ENCODE measurements around the gene ERP44. TPM values are rescaled to one million over a fixed set of nuclear protein-coding genes. Genes with fewer than 3 reads are reported as not detected.
A peak's percentile ranks its signal among the peaks of the same experiment; 100 is the strongest.
"Not testable (repeated sequence)": the region's sequence is repeated elsewhere in the genome, so short reads cannot be mapped to it uniquely, and the experiment has no call there.

The ERP44 gene
- polyA plus RNA-seq (2013, experiment 1 of 2; ENCODE audit: insufficient read length), result 18.1 TPM
- polyA plus RNA-seq (2013, experiment 2 of 2; ENCODE audit: insufficient read length), result 19.0 TPM

DNA sequence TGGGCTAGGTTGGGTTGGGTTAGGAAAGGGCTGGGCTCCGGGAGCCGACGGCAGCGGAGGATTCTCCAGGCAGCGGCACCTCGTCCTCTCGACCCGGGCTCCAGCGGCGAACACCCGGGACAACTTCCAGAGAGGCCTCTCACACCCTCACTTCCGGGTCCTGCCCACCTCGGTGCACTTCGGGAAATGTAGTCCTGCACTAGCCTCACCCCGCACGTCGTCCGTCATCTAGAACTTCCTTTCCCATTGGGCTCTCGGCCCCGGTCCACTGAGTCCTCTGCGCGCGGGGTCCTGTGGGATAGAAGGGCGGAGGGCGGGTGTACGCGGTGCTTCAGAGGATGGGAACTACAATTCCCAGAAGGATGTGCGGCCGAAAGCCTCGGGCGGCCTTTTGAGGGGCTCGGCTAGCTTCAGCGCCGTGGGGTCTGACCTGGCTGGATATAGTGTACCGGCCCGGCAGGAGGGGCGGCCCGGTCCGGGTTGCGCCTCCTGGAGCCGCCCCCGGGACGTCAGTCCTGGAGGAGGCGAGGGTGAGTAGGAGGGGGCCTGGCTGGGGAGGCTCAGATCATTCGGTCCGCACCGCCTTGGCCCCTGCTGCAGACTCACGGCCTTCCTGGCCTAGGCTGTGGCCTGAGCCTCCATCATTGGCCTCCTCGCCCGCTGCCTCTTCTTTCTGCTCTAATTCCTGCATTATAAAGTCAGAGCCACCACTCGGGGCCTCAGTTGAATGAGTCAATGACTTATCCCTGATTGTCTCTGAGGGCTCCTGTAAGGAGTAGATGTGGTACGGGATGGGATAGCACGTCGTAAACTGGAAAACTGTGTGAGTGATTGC lies at the start of gene ERP44, which contains the start of gene INVS:
Gene ERP44 (minus strand): TSS at position 114 of the 835 bp plus-strand sequence. CDS start 160 bp downstream, outside the sequence.
Gene INVS (plus strand): TSS at position 357 of the 835 bp plus-strand sequence. CDS start 5,279 bp downstream, outside the sequence.
- DNase-seq, result peak; percentile 100

DNA sequence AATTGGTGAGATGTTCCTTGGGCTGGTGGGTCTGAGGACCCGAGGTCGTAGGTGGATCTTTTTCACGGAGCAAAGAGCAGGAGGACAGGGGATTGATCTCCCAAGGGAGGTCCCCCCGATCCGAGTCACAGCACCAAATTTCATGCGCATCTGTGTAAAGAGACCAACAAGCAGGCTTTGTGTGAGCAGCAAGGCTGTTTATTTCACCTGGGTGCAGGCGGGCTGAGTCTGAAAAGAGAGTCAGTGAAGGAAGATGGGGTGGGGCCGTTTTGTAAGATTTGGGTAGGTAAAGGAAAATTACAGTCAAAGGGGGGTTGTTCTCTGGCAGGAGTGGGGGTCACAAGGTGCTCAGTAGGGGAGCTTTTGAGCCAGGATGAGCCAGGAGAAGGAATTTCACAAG lies 47.2 kb upstream of the ERP44 start:
- not testable (repeated sequence) for DNase-seq

DNA sequence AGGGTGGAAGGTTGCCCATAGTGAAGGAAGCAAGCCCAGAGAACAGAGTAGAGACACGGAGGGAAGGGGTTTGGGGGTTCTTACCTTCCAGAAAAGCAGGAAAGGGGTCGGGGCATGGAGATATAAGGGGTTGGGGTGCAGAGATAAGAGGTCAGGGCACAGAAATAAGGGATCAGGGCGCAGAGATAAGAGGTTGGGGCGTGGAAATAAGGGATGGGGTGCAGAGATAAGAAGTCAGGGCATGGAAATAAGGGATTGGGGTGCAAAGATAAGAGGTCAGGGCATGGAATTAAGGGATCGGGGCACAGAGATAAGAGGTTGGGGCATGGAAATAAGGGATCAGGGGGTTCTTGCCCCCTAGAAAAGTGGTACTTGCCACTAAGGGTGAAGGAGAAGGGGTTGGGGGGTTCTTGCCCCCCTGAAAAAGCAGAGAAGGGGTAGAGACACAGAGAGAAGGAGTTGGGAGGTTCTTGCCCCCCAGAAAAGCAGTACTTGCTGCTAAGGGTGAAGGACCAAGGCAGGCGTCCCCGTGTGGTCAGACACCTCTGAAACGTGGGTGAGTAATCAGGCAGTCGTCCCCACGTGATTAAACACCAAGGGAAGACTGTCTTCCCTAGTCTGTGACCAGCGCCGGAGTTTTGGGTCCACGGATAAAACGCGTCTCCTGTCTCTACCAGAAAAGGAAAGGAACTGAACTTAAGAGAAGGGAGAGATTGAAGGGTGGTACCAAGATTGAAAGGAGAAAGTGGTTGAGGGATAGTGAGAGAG lies 46.6 kb upstream of the ERP44 start:
- not testable (repeated sequence) for DNase-seq

DNA sequence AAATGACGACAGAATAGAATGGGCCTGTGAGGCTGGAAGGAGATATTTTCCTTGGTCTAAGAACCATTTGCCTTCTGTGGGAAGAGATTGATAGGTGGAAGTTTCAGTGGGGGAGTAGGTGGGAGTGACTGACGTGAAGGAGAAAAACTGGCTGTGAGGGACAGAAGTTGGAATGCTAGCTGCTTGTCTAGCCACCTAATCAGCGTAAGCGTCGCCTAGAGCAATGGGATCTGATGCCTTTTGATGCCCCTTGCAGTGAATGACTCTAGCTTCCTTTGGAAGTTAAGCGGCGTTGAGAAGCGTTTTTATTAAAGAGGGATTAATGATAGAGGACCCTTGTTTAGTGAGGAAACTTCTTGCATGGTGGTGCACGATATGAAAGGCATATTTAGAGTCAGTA lies 43.1 kb upstream of the ERP44 start:
- not testable (repeated sequence) for DNase-seq

DNA sequence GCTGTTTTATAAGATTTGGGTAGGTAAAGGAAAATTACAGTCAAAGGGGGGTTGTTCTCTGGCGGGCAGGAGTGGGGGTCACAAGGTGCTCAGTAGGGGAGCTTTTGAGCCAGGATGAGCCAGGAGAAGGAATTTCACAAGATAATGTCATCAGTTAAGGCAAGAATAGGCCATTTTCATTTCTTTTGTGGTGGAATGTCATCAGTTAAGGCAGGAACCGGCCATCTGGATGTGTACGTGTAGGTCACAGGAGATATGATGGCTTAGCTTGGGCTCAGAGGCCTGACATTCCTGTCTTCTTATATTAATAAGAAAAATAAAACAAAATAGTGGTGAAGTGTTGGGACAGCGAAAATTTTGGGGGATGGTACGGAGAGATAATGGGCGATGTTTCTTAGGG lies 41.5 kb upstream of the ERP44 start:
- not testable (repeated sequence) for DNase-seq

DNA sequence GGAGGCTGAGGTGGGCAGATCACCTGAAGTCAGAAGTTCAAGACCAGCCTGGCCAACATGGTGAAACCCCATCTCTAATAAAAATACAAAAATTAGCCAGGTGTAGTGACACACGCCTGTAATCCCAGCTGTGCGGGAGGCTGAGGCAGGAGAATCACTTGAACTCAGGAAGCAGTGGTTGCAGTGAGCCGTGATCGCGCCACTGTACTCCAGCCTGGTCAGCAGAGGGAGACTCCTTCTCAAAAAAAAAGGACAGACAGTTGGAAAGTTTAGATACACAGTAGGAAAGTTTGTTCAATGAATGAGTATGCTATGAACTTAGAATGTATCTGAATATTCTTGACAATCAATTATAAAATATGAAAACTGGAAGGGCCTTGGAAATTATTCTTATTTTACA lies 38.0 kb upstream of the ERP44 start:
- not testable (repeated sequence) for DNase-seq

DNA sequence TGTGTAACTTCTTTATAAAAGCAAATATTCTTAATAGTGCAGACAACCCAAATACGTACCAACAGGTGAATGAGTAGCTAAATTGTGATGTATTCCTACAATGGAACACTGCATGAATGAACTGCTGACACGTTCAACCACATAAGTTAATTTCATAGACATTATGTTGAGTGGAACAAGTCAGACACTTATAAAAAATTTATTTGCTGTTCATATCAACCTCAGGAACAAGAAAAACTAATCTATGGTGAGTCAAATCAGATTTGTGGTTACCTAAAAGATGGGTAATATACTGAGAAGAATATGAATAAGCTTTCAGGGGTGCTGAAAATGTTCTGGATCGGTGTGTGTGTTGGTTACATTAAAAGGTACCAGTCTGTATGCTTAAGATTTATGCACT lies 35.9 kb upstream of the ERP44 start:
- no peak for DNase-seq

DNA sequence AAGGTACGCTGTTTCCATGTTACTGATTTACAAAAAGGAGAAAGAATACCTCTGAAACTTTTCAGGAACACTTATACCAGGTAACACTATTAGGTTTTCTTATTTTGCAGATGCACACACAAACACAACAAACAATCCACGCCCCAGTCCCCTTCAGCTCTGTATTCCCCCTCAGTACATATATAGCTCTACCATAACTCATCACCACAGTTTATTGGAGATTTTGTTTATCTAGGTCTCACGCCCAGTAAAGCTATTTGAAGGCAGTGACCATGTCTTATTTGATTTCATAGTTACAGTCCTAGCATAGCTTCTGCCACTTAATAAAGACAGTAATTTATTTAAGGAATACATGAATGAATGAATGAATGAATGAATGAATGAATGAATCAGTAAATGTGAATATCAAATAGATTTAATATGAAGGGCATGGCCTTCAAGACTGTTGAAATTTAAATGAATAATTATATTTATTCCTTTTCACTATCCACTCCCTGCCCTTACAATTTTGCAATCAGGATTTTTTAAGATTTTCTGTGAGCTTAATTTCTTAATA lies 33.2 kb upstream of the ERP44 start:
- DNase-seq, result no peak

DNA sequence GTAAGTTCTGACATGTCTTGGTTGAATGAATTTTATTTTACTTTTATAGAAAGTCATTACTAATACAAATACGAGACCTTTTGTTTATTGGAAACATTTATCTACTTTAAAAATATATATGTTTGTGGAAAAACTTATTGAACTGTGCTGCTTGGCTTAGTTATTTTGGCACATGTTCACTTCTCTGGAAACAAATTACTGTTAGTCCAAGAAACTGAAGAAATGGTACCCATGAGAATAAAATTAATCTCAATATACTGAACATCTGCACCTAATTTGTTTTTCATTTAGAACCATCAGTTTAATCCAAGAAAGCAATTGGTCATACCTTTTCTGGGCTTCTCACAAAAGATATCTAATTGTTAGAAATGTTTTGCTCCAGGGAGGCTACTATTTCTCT lies 32.4 kb upstream of the ERP44 start:
- DNase-seq, result no peak

DNA sequence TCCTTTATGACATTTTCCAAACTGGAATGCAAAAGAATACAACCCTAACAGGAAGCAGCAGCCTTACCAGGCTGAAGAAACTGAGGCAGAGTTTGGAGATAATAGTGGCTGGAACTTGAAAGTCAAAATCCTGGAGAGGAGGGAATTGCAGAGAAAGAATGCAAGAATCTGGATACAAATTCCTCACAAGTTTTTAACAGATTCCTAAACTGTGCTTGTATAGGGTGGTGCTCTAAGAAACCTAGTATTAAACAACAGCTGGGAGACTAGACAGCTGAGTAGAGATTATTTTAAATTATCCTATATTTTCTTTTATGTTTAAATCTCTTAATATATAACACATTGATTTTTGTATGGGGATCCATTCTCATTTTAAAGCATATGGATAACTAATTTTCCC lies 31.0 kb upstream of the ERP44 start:
- peak; percentile 17 for DNase-seq

DNA sequence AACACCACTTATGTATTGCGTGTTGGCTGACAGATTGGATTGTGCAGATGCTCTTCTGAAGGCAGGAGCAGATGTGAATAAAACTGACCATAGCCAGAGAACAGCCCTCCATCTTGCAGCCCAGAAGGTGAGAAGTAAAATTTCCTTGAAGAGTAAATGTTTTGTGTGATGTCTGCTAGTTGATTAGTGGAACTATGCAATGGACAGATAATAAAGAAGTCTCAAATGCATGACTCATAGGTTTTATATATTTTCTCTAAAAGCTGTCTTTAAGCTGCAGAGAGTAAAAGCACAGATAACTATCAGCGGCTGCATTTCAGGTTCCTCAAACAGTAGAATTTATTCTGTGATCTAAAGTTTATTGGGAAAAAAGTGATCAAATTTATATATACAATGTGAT lies 27.6 kb upstream of the ERP44 start:
- no peak for DNase-seq

DNA sequence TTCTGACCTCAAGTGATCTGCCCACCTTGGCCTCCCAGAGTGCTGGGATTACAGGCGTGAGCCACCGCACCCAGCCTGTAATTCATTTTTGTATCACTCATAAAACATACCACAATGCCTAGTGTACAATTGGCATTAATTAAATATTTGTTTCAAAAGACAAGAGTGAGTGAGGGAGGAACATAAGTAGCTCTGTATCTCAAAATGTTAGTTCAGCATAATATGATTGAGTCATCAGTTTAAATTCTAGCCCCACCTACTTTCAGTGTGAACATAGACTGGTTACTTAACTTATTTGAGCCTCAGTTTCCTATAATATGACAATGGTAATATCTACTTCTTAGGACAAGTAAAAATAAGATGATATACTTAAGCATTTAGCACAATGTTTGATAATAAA lies 27.1 kb upstream of the ERP44 start:
- DNase-seq, result no peak

DNA sequence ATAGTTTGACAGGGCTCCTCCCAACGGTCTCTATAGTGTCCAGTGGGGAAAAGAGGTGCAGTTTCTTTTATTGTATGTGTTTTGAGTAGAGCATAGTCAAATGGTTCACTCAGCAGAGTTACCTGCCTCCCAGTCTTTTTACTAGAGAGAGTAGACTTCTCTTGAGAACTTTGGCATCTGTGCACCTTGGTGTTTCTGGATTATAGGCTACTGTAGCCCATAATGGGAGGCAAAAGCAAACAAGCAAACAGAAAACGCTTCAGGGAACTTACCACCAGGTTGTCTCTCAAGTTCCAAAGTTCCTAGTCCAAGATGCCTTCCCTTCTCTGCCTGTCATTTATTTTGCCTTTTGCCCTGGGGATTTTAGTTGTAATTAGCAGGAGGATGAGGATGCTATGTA lies 26.4 kb upstream of the ERP44 start:
- no peak for DNase-seq

DNA sequence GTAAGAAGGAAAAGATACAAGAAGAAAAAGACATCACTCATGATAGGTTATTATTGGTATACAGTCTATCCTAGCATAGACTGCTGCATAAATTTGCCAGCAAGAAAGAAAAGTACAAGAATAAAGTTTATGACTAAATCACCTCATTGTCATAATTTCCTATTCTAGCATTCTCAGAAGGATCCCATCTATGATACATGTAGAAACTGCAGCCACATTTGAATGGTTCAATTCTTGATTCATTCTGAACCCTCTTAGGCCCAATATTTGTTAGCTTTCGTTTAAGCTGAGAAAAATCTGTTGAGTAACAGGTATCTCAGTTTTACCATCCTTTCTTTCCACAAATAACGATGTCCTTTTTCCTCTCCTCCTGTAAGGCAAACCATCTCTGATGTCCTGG lies 21.5 kb upstream of the ERP44 start:
- DNase-seq, result no peak

DNA sequence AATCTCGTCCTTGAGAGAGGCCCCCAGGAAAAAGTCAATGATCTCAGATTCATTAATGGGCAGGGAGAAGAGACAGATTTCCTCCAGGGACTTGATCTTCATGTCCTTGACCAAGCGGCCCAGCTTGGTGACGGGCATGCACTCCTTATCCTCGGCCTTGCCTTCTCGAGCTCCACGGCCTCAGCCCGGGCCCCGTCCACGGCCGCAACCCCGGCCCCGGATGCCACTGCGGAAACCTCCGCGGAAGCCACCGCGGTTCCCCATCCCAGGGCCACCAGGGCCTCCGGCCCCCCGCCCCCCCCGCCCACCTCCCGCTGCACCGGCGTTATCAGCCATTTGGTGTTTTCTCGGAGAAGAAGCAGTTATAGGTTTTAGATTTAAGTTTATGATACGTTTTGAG lies 18.5 kb upstream of the ERP44 start:
- no peak for DNase-seq

DNA sequence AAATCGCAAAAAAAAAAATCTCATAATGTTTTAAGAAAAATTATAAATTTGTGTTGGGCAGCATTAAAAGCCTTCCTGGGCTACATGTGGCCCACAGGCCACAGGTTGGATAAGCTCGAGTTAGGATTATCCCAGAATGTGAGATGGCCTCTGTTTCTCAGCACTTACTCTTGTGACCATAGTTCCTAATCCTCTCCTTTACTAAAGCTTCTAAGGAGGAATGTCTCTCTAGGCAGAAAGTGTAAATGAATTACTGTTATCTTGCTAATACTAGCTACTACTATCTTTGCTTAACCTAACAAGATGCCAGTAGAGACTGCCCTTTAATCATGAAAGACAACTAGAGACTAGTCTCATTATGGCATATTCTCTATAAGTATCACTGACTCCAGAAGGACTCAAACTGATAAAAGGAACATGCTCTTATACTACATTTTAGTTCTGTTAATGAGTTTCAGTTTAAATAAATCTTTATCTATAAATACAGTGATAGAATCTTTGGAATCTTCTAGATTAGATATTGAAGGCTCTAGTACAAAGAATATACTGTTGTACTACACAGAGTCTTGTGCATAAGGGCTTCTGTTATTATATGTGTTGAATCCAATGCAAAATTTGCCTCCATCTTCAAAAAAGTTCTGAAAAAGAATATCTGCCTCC lies 14.0 kb upstream of the ERP44 start:
- no peak for DNase-seq

DNA sequence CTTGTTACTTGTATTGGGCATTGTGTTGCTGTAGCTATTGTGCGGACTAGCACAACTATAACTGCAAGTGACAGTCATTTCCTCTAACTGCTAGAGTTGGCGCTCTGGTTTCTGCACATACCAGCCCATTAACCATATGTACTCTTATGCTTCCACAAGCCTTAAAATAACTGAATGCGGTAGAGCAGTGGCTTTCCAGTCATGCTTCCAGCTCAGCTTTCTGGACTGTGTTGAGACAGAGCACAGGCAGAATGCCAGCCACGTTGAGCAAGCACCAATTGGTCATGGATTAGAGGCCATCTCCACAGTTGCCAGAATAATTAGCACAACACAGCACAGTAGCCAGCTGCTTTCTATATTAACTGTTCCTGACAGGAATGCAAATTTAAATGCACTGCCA lies 12.4 kb upstream of the ERP44 start:
- peak; percentile 94 for DNase-seq

DNA sequence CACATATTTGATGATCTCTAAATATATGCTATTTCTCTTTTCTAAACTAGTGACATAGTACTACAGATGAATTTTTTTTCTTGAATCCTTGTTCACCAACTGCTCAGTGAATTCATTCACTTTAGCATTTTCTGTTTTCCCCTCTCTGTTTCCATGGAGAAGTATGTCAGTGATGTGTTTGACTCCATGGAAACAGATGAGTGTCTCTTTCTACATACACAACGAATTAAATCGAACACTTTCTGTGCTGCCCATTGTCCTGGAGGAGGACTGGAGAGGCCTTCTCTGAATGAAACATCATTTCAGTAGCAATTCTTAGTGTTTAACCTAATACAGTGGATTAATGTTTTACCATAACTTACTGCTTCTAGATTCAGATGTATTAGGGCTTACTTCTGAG lies 9.8 kb upstream of the ERP44 start:
- no peak for DNase-seq

DNA sequence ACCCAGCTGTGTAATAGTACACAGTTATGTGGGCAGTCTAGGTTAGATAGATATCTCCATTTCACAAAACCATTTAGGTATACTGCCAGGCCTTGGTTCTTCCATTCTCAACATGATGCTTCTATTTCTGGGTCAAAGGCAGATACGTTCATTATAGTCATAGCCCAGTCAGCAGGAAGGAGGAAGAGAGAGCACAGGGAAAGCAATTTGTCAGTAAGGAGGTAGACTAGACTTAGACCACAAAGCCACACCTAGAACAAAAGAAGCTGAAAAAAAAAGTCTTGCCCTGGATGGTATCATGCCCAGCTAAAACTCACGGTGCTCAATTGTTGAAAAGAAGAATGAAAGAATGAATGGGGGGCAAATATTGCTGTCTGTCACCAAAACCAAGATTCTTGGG lies 7.8 kb upstream of the ERP44 start:
- no peak for DNase-seq

DNA sequence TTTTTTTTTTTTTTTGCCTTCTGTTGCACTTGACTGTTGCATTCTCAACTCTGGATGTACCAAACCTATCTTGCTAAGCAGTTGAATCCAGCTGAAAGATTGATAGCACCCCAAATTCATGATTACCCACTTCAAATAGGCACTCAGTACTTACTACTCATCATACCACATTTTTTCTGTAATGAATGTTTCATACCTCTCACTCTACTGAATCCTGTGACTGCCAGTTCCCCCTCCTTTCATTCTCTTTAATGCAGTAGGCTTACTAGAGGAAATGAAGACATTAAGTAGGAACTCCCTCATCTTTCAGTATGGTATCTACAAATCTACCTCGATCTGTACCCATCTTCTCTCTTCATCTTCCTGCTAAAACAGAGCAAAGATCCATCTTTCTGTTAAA lies 7.1 kb upstream of the ERP44 start:
- no peak for DNase-seq

DNA sequence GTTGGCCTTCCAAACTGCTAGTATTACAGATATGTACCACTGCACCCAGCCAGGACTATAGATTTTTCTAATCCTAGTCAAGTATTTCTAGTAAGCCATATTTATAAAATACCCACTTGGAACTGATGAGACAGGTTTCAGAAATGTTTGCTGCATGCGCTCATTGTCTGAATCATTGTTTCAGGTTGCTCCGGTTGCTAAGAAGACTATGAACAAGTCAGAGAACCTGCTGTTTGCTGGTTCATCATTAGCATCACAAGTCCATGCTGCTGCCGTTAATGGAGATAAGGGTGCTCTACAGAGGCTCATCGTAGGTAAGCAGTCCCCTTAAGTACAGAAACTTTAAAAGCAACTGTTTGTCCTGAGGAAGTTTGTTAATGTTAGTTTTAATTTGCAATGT lies 5.5 kb upstream of the ERP44 start:
- no peak for DNase-seq

DNA sequence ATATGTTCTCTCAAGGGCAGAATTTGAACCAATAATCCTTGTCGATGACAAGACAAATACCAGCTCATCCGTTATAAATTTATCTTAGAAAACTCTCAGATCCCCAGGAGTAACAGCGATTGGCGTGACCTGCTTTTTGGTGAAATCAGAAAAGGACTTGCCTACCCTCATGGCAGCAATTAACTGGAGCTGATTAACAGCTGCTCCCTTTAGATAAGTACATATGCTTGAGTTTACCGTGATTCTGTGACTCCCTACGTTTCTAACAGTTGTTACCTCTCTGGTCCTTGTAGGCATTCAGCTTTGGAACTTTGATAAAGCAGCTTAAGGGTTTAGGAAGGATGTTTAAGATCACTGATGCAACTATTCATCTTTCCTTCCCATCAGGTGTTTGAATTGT lies 2.8 kb upstream of the ERP44 start:
- no peak for DNase-seq

DNA sequence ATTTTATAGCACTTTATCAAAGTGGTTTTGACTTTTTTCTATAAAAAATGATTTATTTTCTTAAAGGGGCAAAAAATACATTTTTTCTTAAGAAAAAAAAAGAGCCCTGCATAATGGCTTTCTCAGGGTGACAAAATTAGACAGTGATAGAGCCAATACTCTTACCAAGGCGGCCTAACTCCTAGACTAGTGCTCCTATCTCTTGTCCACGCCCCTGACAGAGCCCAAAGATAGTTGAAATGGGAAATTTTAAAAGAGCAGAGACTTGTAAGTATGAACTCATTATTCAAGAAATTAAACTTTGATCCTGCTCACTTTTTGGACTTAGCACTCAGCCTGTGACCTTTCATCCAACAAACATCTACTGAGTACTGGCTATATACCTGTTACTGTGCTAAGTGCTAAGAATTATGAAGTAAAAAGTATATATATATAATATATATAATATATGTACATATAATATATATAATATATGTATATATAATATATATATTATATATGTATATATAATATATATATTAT lies 1.4 kb upstream of the ERP44 start:
- DNase-seq, result no peak

All from fibroblast of skin of back (primary cell).